NCI-H446 treated with DMSO at 0.1 percent for 48 hours (cell line): Measurements from ENCODE around the gene GGNBP2.
A peak's percentile ranks its signal among the peaks of the same experiment; 100 is the strongest.

ENCODE experiments used
- DNase-seq: peaks from one replicate; lab custom pipeline; 2025; lab: John Stamatoyannopoulos, UW

GGNBP2 gene

DNA sequence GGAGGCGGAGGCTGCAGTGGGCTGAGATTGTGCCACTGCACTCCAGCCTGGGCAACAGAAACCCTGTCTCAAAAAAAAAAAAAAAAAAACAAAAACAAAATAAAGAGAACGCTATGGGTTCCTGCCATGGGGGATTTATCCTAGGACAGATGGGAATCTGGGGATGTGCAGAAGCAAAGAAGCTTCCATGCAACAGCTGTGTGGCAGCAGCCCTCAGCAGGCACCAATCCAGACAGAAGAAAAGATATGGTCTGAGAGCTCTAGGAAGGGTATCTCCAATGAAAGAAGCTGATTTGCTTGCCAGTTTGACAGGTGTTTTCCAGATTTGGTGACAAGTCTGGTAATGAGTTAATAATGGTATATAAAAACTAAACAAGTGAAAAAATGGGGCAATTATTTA, 21.6 kb upstream of the GGNBP2 start:
- DNase-seq, result no peak

DNA sequence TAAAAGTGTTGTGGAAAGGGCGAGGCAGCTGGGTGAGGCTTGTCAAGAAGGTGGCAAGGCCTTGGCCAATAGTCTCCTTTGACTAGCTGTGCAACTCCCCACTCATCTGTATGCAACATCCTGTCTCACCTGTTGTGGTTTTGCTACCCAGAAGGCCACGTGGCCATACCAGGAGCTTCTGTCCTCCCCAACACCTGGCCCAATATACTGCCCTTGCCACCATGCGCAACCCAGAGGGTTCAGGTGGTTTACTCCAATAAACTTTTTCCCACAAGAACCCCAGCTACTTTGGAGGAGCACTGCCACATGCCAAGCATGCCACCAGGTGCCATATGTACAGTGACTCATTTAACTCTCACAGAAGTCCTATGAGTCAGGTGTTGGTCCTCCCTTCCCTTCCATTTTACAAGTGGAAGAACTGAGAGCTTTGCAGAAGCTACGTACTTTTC, 20.3 kb upstream of the GGNBP2 start:
- DNase-seq, result no peak

DNA sequence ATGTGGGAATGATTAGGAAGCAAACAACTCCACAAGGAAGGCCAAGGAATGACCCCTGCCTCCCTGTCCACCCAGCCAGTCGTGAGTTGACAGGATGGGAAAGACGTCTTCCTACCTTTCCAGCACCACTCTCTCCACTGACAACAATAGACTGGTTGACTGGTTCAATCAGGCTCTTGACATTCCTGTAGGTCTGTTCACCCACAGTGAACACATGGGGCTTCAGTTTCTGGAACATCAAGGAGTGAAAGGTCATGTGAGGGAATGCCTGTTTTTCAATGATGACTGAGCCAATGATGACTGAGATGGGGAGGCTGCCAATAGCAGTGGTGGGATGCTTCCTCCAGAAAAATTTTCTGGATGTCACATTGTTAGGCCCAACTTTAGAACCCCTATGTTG, 19.6 kb upstream of the GGNBP2 start:
- no peak for DNase-seq

DNA sequence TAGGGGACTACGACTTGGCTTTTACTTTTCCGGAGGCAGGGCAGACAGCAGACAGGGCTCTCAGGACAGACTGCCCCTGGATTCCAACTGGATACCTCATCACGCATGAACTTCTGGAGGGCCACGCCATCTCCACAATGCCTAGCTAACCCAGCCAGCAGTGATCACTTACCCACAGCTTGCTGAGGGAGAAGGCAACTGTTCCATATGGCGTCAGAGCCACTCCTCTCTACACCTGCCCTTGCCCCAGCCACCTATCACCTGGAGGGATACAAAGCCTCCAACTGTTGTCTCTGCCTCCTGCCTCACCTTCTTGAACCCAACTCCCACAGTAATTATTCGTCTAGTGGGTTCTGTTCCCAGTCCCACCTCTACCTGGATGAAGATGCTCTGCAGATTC, 18.8 kb upstream of the GGNBP2 start:
- DNase-seq, result no peak

DNA sequence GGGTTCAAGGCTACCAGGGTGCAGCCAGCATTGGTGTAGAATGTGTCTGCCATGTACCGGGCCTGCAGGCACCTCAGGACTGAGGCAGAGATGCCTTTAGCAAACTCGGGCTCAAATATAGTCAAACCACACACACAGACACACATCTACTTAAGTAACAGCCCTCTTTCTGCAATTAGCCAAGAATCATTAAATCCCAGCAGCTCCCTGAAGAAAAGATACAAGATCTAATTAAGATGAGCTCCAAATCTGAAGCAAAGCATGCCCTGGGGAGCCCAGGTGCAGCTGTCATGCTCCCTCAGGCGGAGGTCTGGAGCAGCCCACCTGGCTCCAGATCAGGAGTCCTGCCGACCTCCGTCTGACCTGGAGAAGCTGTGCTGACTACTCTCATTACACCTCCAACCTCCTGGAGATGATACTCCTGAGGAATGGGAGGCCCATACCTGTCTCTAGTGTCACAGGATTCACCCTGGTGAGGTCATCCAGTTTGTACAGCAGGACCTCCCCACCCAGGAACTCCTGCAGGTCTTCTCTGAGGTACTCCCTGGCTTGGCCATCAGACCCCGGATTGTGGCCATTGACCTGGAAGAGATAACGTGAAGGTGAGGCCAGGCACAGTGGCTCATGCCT, 17.0 kb upstream of the GGNBP2 start:
- DNase-seq, result no peak

DNA sequence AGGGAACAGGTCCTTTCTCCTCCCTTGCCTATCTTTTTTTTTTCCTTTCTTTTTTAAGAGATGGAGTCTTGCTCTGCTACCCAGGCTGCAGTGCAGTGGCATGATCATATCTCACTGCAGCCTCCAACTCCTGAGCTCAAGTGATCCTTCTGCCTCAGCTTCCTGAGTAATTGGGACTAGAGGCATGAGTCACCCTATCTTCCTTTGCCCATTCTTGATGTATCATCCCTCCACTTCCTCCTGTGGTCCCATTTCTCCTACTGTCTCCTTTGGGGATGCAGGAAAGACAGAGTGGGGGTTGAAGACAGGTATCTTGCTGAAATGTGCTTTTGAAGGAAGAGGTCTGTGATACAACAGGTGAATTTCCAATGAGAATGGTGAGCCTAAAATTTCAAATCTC, 15.6 kb upstream of the GGNBP2 start:
- no peak for DNase-seq

DNA sequence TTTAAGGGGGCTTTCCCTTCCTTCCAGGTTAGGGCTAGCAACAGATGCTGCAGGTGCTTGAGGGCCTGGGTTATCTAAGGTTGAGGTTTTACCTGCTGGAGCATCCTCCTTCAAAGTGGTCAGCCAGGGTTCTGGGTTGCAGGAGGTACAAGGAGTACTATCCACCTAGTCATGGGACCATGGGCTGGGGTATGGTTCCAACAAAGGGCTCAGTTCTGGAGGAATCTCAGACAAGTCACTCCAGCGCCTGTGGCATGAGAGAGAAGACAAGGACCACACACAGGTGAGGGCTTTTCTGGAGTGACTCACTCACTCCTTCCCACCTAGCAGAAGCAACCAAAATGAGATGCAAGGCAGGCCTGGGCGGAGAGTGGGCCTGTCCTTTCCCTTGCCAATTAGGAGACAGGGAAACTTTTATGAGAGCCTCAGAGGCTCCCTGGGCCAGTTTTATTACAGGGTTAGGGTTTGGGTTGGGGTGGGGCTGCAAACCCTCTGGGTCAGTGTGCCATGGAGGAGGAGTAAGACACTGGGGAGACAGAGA, 12.2 kb upstream of the GGNBP2 start:
- no peak for DNase-seq

DNA sequence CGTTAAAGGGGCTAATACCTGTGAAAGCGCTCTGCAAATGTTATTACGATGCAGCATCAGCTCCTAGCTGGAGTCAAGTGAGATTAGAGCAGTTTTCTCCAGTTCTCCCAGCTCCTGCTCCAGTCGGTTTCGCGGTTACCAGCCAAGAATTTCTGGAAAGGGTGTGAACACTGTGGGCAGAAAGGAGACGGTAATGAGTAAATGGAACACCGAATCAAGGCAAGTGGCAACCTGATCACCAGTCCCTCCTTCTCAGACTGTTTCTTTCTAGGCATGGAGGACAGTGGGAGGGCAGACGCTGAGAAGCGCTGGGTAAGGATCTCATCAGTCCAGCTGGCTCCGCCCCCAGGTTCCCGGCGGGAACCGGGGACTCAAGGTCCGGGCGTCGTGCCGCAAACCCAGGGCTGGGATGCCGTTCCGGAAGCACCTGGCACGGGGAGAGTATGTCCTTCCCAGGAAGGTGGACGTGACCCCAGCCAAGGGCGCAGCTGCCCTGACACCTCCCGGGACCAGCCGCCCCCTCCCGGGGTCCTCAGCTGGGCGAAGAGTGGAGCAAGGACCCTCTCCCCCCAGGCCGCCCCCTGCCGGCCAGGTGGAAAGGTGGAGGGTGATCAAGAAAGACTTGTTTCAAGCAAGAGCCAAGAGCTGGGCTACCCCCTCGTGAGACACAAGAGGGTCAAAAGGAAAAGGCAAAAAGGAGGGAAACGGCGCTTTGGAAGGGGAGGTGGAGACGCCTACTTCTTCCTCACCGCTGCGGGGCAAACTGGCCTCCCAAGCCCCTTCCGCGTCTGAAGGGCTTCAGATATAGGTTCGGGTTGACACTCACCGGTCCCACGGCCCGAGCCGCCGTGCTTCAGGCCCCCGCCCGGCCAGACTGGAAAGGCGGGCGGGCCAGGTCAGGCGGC, 10.5 kb upstream of the GGNBP2 start:
- peak; percentile 28 for DNase-seq

DNA sequence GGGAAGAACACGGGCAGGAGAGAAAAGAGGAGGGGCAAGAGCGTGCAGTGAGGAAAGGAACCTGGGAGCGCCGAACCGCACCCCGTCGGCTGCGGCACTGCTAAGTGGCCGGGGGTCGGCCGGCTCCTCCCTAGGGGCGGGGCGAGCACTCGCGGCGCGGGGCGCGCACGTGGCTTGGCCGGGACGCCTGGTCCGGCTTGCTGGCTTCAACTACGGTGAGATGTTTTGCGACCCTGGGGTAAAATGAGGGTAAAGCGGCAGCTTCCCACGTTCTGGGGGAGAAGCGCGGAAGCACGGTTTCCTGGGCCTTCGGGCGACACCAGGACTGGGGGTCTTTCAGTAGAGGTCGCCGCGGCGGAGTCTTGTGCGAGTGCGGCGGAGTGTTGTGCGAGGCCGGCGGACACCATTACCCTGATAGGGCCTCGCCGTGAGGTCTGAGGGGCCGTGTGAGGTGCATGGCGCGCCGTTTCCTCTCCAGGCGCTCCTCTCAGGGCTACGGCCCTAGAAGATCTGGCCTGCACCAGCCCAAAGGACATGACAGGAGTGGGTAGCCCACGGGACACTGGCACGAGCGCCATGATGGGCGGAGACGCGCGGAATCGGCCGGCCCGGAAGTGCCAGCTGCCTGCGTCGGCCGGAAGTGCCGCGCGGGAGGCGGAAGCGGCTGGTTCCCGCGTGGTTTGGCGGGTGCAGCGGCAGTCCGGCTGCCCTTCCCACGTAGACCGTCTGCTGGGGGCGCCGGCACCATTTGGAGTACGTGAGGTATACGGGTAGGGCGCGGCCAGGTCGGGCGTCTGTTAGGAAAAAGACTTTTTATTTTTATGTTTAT, 9.7 kb upstream of the GGNBP2 start, which contains the start of the genes MYO19 and PIGW:
Gene MYO19, minus strand, starts transcription at position 29 of the 829 bp plus-strand sequence. CDS start 2,330 bp downstream, outside the sequence.
Gene PIGW, plus strand, starts transcription at position 148 of the 829 bp plus-strand sequence. CDS start 2,115 bp downstream, outside the sequence.
- DNase-seq, result peak; percentile 80

DNA sequence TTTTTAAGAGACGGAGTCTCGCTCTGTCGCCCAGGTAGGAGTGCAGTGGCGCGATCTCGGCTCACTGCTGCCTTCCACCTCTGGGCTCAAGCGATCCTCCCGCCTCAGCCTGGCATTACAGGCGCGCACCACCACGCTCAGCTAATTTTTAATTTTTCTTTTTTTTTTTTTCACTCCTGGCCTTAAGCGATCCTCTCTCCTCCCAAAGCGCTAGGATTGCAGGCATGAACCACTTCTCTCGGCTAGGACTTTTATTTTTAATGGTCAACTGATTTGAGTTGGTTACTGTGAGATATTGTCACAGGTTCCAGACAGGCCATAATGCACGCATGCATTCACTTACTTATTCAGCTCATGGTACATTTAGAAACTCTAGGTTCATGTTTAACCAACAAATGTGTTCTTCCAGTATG, 9.0 kb upstream of the GGNBP2 start:
- DNase-seq, result no peak

DNA sequence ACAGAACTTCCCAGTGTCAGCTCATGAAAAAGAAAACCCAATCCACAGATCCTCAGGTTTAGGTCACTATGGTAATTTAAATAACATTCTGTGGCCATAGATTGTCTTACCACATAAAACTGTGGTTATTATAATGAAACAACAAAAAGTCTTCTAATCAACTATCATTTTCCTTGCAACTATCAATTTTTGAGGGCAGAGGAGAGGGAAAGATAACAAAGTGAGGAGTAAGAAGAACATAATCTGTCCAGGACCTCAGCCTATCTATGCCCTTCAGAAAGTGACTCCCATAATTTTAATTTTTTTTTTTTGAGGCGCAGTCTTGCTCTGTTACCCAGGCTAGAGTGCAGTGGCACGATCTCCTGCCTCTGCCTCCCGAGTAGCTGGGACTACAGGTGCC, 4.0 kb upstream of the GGNBP2 start:
- no peak for DNase-seq

DNA sequence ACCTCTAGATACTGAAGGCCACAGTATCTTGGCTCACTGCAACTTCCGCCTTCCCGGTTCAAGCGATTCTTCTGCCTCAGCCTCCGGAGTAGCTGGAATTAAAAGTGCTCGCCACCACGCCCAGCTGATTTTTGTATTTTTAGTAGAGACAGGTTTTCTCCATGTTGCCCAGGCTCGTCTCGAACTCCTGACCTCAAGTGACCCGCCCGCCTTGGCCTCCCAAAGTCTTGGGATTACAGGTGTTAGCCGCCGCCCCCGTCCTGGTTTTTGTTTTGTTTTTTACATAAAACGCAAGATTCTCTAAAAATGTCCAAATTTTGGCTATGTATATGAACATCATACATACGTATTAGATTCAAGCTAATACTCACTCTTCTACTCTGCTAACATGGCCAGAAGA, 2.0 kb upstream of the GGNBP2 start:
- no peak for DNase-seq

DNA sequence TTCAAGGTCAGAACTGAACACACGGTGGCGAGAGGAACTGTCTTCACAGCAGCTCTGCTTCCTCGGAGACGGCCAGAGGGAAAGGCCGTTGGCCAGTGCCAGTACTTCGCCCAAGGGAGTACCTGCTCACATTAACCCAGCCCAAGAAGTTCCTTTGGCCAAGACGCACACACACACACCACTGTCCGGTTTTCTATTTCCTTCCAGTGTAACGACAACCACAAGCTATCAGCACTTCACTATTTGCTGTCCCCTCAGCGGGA, 744 bp upstream of the GGNBP2 start:
- DNase-seq, result no peak

DNA sequence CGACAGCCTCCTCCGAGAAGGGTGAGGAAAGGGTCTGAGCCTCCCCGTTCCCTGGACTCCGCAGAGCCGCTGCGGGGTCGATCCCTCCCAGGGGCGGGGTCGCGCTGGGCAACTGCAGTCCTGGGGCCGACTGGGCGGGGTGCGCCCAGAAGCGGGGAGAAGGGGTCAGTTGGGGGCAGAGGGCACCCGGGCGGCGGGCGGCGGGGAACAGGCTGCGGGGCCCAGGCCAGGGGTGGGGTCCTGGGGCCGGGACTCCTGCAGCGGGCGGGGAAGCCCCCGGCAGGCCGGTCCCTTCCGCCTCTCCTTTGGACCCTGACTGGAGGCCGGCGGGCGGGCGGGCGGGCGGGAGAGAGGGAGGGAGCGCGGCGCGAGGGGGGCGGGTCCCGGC, 352 bp downstream of the GGNBP2 start:
- no peak for DNase-seq

DNA sequence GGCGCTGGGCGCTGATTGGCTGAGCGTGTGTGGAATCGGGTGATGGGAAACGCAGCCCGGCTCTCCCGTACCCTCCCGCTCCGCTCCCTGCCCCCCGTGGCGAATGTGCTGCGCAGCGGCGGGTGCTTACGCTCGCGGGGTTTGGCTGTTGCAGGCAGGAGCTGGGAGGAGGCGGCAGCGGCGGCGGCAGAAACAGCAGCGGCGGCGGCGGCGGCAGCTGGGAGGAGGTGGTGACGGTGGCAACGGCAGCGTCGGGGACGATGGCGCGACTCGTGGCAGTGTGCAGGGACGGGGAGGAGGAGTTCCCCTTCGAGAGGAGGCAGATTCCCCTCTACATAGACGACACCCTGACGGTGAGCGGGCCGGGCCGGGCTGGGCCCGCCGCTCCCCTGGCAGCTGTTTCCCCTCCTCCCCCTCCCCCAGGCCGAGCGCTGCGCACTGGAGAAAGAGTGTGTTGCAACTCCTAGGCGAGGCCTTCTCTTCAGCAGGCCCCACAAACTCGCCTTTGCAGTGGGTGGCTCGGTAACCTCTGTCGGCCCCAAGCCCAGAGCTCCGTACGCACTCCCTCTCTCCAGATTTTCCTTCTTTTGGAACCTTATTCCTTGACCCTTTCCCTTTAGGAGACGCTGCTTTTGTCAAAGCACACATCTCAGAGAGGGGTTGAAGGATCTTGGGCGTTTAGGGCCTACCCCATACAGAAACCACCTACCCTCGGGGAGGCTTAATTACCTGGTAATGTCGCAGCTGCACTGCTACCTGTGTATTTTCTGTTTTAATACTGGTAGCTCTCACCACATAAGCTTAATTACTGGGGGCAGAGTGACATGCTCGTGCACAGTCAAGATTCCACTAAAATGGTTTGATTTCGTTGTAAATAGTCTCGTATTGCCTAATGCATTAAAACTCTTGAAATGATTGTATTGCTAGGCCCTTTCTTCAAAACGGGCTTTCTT, 1.0 kb downstream of the GGNBP2 start:
- DNase-seq, result peak; percentile 92

DNA sequence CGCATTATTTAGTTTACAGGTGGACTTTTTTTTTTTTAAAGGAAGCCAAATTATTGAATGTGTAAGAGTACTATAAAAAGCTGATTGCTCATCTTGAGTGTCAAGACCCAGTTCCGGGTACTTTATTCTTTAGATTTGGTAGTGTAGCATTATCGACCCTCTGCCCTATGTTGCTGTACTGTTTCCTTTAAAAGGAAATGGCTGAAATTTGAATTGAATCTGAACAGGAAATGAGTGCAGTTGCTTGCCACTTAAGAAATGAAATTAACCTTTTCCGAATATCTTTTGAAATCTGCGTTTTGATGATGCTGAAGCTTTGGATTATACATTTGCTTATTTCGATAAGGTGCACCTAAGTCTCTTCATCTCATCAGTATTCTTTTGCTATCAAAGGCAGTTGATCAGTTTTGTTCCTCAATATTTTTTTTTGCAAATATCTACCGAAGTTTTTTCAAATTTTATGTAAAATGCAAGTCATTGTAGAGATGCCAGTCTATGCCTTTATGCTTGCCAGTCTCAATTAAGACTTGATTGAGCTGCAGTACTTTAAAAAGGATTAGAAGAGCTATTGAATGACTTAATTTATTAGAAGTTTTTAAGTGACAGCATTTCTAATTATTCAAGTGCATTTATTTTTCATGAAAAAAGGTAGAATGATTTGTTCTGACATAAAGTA, 1.8 kb downstream of the GGNBP2 start:
- no peak for DNase-seq

DNA sequence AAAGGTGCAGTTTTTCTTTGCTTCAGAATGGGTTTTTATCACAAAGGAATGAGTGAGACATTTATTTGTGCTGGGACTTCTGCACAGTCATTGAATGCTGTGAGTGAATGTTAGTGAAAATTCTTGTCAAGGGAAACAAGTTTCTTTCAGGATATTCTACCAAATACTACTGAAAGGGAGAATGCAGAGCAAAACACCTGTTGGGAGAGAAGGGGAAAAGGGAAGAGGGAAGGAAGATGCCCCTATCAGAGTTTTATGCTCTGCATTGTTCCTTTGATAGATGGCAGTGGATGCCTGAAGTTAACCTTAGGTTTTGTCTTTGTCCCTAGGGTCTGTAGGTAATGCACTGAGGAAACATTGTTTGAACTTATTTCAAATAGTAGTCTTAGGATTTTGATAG, 3.1 kb downstream of the GGNBP2 start:
- DNase-seq, result no peak

DNA sequence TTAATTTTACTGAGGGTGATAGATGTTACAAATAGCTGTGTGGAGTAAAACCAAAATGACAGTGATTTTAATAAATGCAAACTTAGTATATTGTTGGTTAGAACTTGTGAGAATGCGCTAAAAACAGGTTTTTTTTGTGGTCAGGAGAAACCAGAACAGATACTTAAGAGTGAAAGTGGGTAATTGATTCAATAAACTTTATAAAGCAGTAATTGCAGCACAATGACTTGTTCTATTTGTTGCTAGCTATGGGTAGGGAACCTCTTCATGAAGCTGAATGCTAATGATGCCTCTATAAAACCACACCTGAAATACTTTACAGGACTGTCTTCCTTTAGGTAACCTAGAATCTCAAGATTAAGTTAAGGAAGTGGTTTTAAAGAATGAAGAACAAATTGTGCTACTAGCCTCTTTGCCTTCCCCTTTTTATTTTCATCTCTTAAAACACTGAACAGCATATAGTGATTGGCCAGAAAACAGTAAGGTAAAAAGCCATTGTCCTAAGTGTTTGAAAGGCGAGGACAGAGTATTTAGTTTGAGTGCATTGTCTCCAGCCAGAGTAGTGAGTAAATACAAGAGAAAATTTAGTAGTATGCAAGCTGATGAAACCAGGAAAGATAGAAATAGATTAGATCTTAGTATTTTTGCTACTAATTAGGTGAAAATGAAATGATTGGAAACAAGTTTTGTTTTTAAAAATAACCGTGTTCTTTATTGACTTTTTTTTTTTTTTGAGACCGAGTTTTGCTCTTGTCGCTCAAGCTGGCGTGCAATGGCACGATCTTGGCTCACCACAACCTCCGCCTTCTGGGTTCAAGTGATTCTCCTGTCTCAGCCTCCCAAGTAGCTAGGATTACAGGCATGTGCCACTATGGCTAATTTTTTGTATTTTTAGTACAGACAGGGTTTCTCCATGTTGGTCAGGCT, 6.0 kb downstream of the GGNBP2 start:
- no peak for DNase-seq

DNA sequence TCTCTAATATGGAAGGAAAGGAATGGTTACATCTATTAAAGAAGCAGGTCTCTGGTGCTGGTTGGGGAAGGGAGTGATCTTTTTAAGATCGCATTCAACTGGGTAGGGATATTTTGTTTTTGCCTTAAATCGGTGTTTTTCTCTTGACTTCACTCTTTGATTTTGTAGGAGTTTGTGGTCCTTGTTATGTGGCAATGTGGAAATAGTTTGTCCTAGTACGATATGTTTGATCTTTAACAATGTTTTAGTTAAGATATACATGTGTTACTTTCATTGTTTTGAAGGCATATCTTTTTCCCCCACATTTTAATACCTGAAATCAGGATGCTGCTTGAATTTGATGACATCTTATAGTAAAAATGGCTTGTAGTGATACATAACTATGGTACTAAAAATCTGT, 8.7 kb downstream of the GGNBP2 start:
- no peak for DNase-seq

DNA sequence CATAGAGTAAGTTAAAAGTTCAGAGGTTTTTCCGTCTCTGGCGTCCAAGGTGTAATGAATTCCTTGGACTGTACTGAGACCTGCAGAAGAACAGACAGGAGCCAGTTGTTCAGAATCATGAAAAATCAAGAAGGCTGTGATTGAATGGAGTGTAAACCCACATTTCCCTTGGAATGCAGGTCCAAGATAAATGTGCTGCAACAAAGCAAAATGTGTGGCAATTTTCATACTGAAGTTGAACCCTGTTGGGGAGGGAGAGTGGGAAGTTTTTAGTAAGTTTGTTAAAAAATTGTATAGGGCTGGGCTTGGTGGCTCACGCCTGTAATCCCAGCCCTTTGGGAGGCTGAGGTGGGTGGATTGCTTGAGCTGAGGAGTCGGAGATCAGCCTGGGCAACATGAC, 21.4 kb downstream of the GGNBP2 start:
- no peak for DNase-seq
